HL-60 (cell line): ENCODE data around the gene MED28.

Experiments used
- DNase-seq, 2 experiments: peaks; one replicate each; pipeline ENCODE4 v3.0.0-alpha.2; 2010 to 2020; ENCODE audit warnings: low read depth in 1 of 2, low spot score in 1 of 2
- H3K27ac ChIP-seq: fragments of 250-450 bp; sonication (Bioruptor Pico); replicated peaks from 2 replicates; pipeline ENCODE4 v1.5.1; 2020; ENCODE audit warnings: mild to moderate bottlenecking, moderate library complexity
- H3K27me3 ChIP-seq: fragments of 250-450 bp; sonication (Bioruptor Pico); 2 replicates; pipeline ENCODE4 v1.5.1; 2021; ENCODE audit warnings: mild to moderate bottlenecking, moderate library complexity; ENCODE audit not compliant: insufficient read depth, poor library complexity, severe bottlenecking
- H3K4me3 ChIP-seq: replicated peaks from 2 replicates; pipeline ENCODE4 v1.5.1; 2011; ENCODE audit warnings: mild to moderate bottlenecking, control low read depth, low read length; ENCODE audit not compliant: insufficient read depth
- CTCF ChIP-seq: IDR thresholded peaks from one replicate; pipeline ENCODE4 v1.5.1; 2011; ENCODE audit warnings: low read length, control low read depth, inconsistent platforms; ENCODE audit not compliant: insufficient read depth
- GABPA ChIP-seq: IDR thresholded peaks from 2 replicates; pipeline ENCODE4 v1.6.1; 2012; ENCODE audit warnings: low read depth
- POLR2AphosphoS5 ChIP-seq: IDR thresholded peaks from 2 replicates; pipeline ENCODE4 v1.6.1; 2012; ENCODE audit warnings: low read depth
- REST ChIP-seq: IDR thresholded peaks from 2 replicates; pipeline ENCODE4 v1.6.1; 2012; ENCODE audit warnings: low read depth; ENCODE audit not compliant: insufficient replicate concordance
- SPI1 ChIP-seq: IDR thresholded peaks from 2 replicates; pipeline ENCODE4 v1.6.1; 2012; ENCODE audit warnings: low read depth, mild to moderate bottlenecking, borderline replicate concordance

The MED28 gene

GRCh38 chr4:17605236-17605635 lies 9.2 kb upstream of the MED28 start:
- no peak overlapping the region for H3K4me3 ChIP-seq
- TF ChIP-seq REST (no peak), GABPA (no peak)
- no peak overlapping the region for H3K27ac ChIP-seq
- no peaks in the 10 kb centered on the region for H3K27me3 ChIP-seq
- DNase-seq: no peak

GRCh38 chr4:17613761-17614415 lies 553 bp upstream of the MED28 start:
- TF ChIP-seq REST: no peak
- TF ChIP-seq POLR2AphosphoS5: no peak; the same call in 1 of the 2 replicates
- no peak for TF ChIP-seq SPI1
- no peak for TF ChIP-seq GABPA
- no peak for TF ChIP-seq CTCF
- H3K4me3 ChIP-seq: peak overlapping the region; percentile 89
- H3K27ac ChIP-seq: peak overlapping the region; percentile 84
- no peak for DNase-seq
- no peaks in the 10 kb centered on the region for H3K27me3 ChIP-seq

GRCh38 chr4:17616283-17616682 lies 1.8 kb downstream of the MED28 start:
- no peak for DNase-seq
- TF ChIP-seq SPI1 (no peak), REST (no peak), POLR2AphosphoS5 (no peak), CTCF (no peak)

More at GRCh38 chr4:17616283-17616682, 1.8 kb downstream of the MED28 start:
- peak overlapping the region; percentile 6; the same call in 1 of the 2 replicates for H3K4me3 ChIP-seq
- no peaks in the 10 kb centered on the region for H3K27me3 ChIP-seq
- no peak overlapping the region for H3K27ac ChIP-seq
